ENCODE data around the gene CELSR1. TPM values are rescaled to one million over a fixed set of nuclear protein-coding genes. Genes with fewer than 3 reads are reported as not detected.

CELSR1 gene
- total and polyA plus RNA-seq, 3 experiments from 2014 or later = 0.15 to 0.33 (median 0.30) TPM

GRCh38 chr22:46572911-46573780 lies 35.7 kb upstream of the CELSR1 start:
- Mint-ChIP-seq H3K4me1 (peaks cover 14 to 21% (median 18%) of the 10 kb centered on the region in 3 donors), H3K27me3 (peaks cover 0 to 3% of the 10 kb centered on the region in 2 donors), H3K27ac (no peak overlapping the region), H3K4me3 (peak overlapping the region in 1 of 7 donors; percentile 37), H3K9me3 (peaks cover 8 to 12% (median 9%) of the 10 kb centered on the region in 5 donors), H3K36me3 (peaks cover 0 to 5% (median 2%) of the 10 kb centered on the region in 3 donors)
- H3K27me3 ChIP-seq (ENCODE audit: insufficient read depth, low read length, poor library complexity, severe bottlenecking) = no peaks in the 10 kb centered on the region
- H3K4me1 ChIP-seq (ENCODE audit: insufficient read depth, low read length) = peaks cover 15% of the 10 kb centered on the region
- H3K4me3 ChIP-seq (ENCODE audit: low read length) = no peak overlapping the region
- H3K9me3 ChIP-seq (ENCODE audit: low read length) = no peaks in the 10 kb centered on the region
- CTCF ChIA-PET = interaction anchor here (0.9 kb wide), 1 partner anchor 10 kb away, joined by 4 read pairs; no protein-coding TSS in a partner anchor
- POLR2A ChIA-PET = no interaction called here
- H3K27ac ChIP-seq (ENCODE audit: low read depth, low read length) = no peak overlapping the region
- H3K36me3 ChIP-seq (ENCODE audit: insufficient read depth, low read length) = no peaks in the 10 kb centered on the region
- DNase-seq = no peak

GRCh38 chr22:46571642-46572250 lies 34.3 kb upstream of the CELSR1 start:
- Mint-ChIP-seq H3K27me3 (peaks cover 0 to 1% of the 10 kb centered on the region in 2 donors), H3K4me3 (no peak overlapping the region), H3K9me3 (peaks cover 8 to 12% (median 9%) of the 10 kb centered on the region in 5 donors), H3K27ac (no peak overlapping the region), H3K4me1 (peaks cover 10 to 14% (median 13%) of the 10 kb centered on the region in 3 donors), H3K36me3 (peaks cover 0 to 5% (median 0%) of the 10 kb centered on the region in 3 donors)
- ChIA-PET CTCF (interaction anchor here (0.8 kb wide), 1 partner anchor 219 kb away, joined by 3 read pairs; no protein-coding TSS in a partner anchor), POLR2A (no interaction called here)
- Histone ChIP-seq H3K4me1 (ENCODE audit: insufficient read depth, low read length) (peaks cover 9% of the 10 kb centered on the region), H3K36me3 (ENCODE audit: insufficient read depth, low read length) (no peaks in the 10 kb centered on the region), H3K4me3 (ENCODE audit: low read length) (no peak overlapping the region), H3K27me3 (ENCODE audit: insufficient read depth, low read length, poor library complexity, severe bottlenecking) (no peaks in the 10 kb centered on the region), H3K9me3 (ENCODE audit: low read length) (no peaks in the 10 kb centered on the region), H3K27ac (ENCODE audit: low read depth, low read length) (no peak overlapping the region)
- no peak for DNase-seq

DNA sequence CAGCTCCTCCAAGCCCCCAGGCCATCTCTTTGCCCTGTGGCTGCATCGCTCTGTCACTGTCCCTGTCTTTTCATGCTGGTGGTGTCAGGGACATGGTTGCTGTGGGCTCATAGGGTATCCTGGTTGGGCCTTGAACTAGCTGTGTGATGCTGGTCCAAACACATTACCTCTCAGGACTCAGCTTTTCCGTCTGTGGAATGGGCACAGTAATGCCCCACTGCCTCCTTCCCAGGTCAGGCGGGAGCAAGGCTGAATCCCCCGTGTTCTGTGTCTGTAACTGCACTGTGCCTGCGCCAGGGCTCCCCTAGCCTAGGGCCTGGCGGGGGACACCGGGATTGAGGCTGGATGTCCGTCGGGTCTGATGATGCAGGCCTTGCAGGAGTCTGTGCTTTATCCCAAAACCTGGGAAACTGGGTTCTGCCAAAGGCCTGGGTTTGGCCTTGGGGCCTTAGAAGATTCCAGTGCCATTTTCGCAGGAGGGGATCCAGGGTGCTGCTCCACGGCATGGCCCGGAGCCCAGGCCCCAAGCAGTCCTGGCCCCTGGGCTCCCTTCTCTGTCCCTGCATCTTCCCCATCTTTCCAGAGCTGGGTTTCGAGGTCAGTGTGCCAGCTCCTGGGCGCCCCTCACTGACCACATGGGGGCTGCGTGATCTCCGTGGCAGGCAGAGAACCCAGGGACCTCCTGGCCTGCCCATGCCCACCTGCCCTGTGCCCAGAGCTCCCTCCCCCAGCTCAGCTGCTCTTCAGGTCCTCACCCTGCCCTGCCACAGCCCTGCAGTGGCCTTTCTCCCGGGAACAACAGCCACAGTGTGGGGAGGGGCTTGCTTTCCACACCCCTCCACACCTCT lies 32.7 kb upstream of the CELSR1 start:
- Histone ChIP-seq H3K9me3 (ENCODE audit: low read length) (no peaks in the 10 kb centered on the region), H3K4me3 (ENCODE audit: low read length) (no peak overlapping the region), H3K36me3 (ENCODE audit: insufficient read depth, low read length) (no peaks in the 10 kb centered on the region), H3K27ac (ENCODE audit: low read depth, low read length) (no peak overlapping the region), H3K4me1 (ENCODE audit: insufficient read depth, low read length) (no peaks in the 10 kb centered on the region), H3K27me3 (ENCODE audit: insufficient read depth, low read length, poor library complexity, severe bottlenecking) (no peaks in the 10 kb centered on the region)
- Mint-ChIP-seq H3K36me3 (peaks cover 0 to 5% (median 0%) of the 10 kb centered on the region in 3 donors), H3K4me1 (peaks cover under 1 to 2% (median under 1%) of the 10 kb centered on the region in 3 donors), H3K4me3 (no peak overlapping the region), H3K27ac (peak overlapping the region in 2 of 8 donors; percentile 55 to 56), H3K9me3 (peaks cover 8 to 12% (median 9%) of the 10 kb centered on the region in 5 donors), H3K27me3 (peaks cover 0 to 1% of the 10 kb centered on the region in 2 donors)
- ChIA-PET POLR2A (no interaction called here), CTCF (no interaction called here)
- DNase-seq = no peak

- Mint-ChIP-seq H3K4me3 (no peak overlapping the region), H3K4me1 (no peaks in the 10 kb centered on the region), H3K27me3 (no peaks in the 10 kb centered on the region), H3K36me3 (peaks cover 0 to 5% (median 0%) of the 10 kb centered on the region in 3 donors), H3K9me3 (peaks cover 8 to 12% (median 9%) of the 10 kb centered on the region in 5 donors), H3K27ac (peak overlapping the region in 2 of 8 donors; percentile 55 to 85)
- no peak overlapping the region for H3K27ac ChIP-seq (ENCODE audit: low read depth, low read length)
- H3K4me1 ChIP-seq (ENCODE audit: insufficient read depth, low read length) = no peaks in the 10 kb centered on the region
- no peaks in the 10 kb centered on the region for H3K27me3 ChIP-seq (ENCODE audit: insufficient read depth, low read length, poor library complexity, severe bottlenecking)
- ChIA-PET POLR2A (no interaction called here), CTCF (no interaction called here)
- DNase-seq = no peak
- H3K9me3 ChIP-seq (ENCODE audit: low read length) = no peaks in the 10 kb centered on the region
- no peaks in the 10 kb centered on the region for H3K36me3 ChIP-seq (ENCODE audit: insufficient read depth, low read length)
- H3K4me3 ChIP-seq (ENCODE audit: low read length) = no peak overlapping the region
Measured at GRCh38 chr22:46569055-46569847, 31.8 kb upstream of the CELSR1 start.

GRCh38 chr22:46568102-46568809 lies 30.8 kb upstream of the CELSR1 start:
- Histone ChIP-seq H3K9me3 (ENCODE audit: low read length) (no peaks in the 10 kb centered on the region), H3K4me1 (ENCODE audit: insufficient read depth, low read length) (no peaks in the 10 kb centered on the region), H3K4me3 (ENCODE audit: low read length) (no peak overlapping the region), H3K36me3 (ENCODE audit: insufficient read depth, low read length) (no peaks in the 10 kb centered on the region), H3K27ac (ENCODE audit: low read depth, low read length) (no peak overlapping the region), H3K27me3 (ENCODE audit: insufficient read depth, low read length, poor library complexity, severe bottlenecking) (no peaks in the 10 kb centered on the region)
- DNase-seq = no peak
- H3K36me3 Mint-ChIP-seq = peaks cover 0 to 5% (median 0%) of the 10 kb centered on the region in 3 donors
- CTCF ChIA-PET = no interaction called here
- H3K4me1 Mint-ChIP-seq = peaks cover 0 to 2% (median 0%) of the 10 kb centered on the region in 3 donors
- no peaks in the 10 kb centered on the region for H3K27me3 Mint-ChIP-seq
- H3K27ac Mint-ChIP-seq = peak overlapping the region in 4 of 8 donors; percentile 28 to 84 (median 72)
- H3K9me3 Mint-ChIP-seq = peaks cover 8 to 12% (median 9%) of the 10 kb centered on the region in 5 donors
- no peak overlapping the region for H3K4me3 Mint-ChIP-seq
- POLR2A ChIA-PET = no interaction called here

DNA sequence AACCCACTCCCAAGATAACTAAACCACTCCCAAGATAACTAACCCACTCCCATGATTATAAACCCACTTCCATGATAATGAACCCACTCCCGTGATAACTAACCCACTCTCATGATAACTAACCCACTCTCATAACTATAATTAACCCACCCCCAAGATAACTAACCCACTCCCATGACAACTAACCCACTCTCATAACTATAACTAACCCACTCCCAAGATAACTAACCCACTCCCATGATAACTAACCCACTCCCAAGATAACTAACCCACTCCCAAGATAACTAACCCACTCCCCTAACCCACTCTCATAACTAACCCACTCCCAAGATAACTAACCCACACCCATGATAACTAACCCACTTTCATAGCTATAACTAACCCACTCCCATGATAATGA lies 30.1 kb upstream of the CELSR1 start:
- Histone ChIP-seq H3K4me3 (ENCODE audit: low read length) (no peak overlapping the region), H3K9me3 (ENCODE audit: low read length) (no peaks in the 10 kb centered on the region), H3K4me1 (ENCODE audit: insufficient read depth, low read length) (no peaks in the 10 kb centered on the region), H3K27me3 (ENCODE audit: insufficient read depth, low read length, poor library complexity, severe bottlenecking) (no peaks in the 10 kb centered on the region), H3K36me3 (ENCODE audit: insufficient read depth, low read length) (no peaks in the 10 kb centered on the region), H3K27ac (ENCODE audit: low read depth, low read length) (no peak overlapping the region)
- Mint-ChIP-seq H3K36me3 (peaks cover 0 to 5% (median 0%) of the 10 kb centered on the region in 3 donors), H3K27me3 (peaks cover 0 to under 1% of the 10 kb centered on the region in 2 donors), H3K4me1 (peaks cover 0 to 2% (median 0%) of the 10 kb centered on the region in 3 donors), H3K27ac (peak overlapping the region in 1 of 8 donors; percentile 63), H3K9me3 (peaks cover 8 to 12% (median 9%) of the 10 kb centered on the region in 5 donors), H3K4me3 (no peak overlapping the region)
- CTCF ChIA-PET = no interaction called here
- no peak for DNase-seq
- POLR2A ChIA-PET = no interaction called here
